Bone marrow (tissue), 2 donors: ENCODE results near the gene C10orf120.

ENCODE experiments used
- DNase-seq, 2 donors: peaks; one replicate each; lab custom pipeline; 2025; lab: John Stamatoyannopoulos, UW

The C10orf120 gene

GRCh38 chr10:122660696-122661095, 39.0 kb downstream of the C10orf120 start:
- DNase-seq, result no peak

- no peak for DNase-seq
These were observed 40.0 kb downstream of the C10orf120 start for GRCh38 chr10:122659651-122660050.

- DNase-seq, result no peak
These were observed 40.5 kb downstream of the C10orf120 start for GRCh38 chr10:122659126-122659525.

GRCh38 chr10:122658356-122659049, 41.1 kb downstream of the C10orf120 start:
- no peak for DNase-seq

GRCh38 chr10:122657729-122658128, 41.9 kb downstream of the C10orf120 start:
- DNase-seq, result no peak

- DNase-seq, result no peak
These were observed 42.4 kb downstream of the C10orf120 start for GRCh38 chr10:122657255-122657654.

GRCh38 chr10:122656741-122657140, 42.9 kb downstream of the C10orf120 start:
- no peak for DNase-seq

GRCh38 chr10:122656308-122656705, 43.3 kb downstream of the C10orf120 start:
- DNase-seq, result no peak

GRCh38 chr10:122655524-122656307, 43.9 kb downstream of the C10orf120 start:
- DNase-seq, result no peak

GRCh38 chr10:122650331-122650730, 49.3 kb downstream of the C10orf120 start:
- no peak for DNase-seq

GRCh38 chr10:122649903-122650302, 49.7 kb downstream of the C10orf120 start:
- no peak for DNase-seq

GRCh38 chr10:122648599-122649428, 50.8 kb downstream of the C10orf120 start:
- no peak for DNase-seq
